ENCODE results near the gene COPS3.

GRCh38 chr17:17206124-17206912 lies 74.7 kb downstream of the COPS3 start, which contains the start of gene PLD6:
- TF ChIP-seq POLR2AphosphoS5 (IDR thresholded peaks at IDR 0.05; ENCODE audit: borderline replicate concordance, low read depth, low read length) (peak; percentile 45; the same call in 1 of the 2 replicates), EZH2 (IDR thresholded peaks at IDR 0.05) (no peak), FOXP2 (optimal IDR thresholded peaks at IDR 0.05; ENCODE audit: control extremely low read depth, extremely low read length, insufficient read depth) (no peak)

Measured in SK-N-MC (cell line).